Activated B cell treated with CpG ODN at 0.5 μM for 24 hours (primary cell): ENCODE data around the gene SACS. TPM values are rescaled to one million over a fixed set of nuclear protein-coding genes. Genes with fewer than 3 reads are reported as not detected.

ENCODE experiments used
- ATAC-seq: fragments of 200-7000 bp; cut with Tn5 transposase; one replicate; pipeline ENCODE4 v1.10.0; 2021; ENCODE audit warnings: low read depth, mild to moderate bottlenecking, moderate library complexity
- CTCF ChIA-PET: fragments of 350-600 bp; sonication (Branson Sonifier 250); formaldehyde crosslinking; loops from one replicate; lab custom pipeline; 2021; ENCODE audit warnings: antibody characterized with exemption; lab: Charles Lee
- POLR2A ChIA-PET: fragments of 350-600 bp; sonication (Branson Sonifier 250); formaldehyde crosslinking; loops from one replicate; lab custom pipeline; 2021; ENCODE audit warnings: antibody characterized with exemption; lab: Charles Lee
- DNase-seq: peaks from one replicate; pipeline ENCODE4 v3.0.0; 2022
- H3K27ac Mint-ChIP-seq: one replicate; pipeline ENCODE4 v1.8.0; 2020; ENCODE audit warnings: mixed read lengths
- H3K27me3 Mint-ChIP-seq: one replicate; pipeline ENCODE4 v1.8.0; 2021; ENCODE audit warnings: mixed read lengths
- H3K36me3 Mint-ChIP-seq: one replicate; pipeline ENCODE4 v1.8.0; 2021; ENCODE audit warnings: low read depth, mixed read lengths
- H3K4me1 Mint-ChIP-seq: one replicate; pipeline ENCODE4 v1.8.0; 2021; ENCODE audit warnings: mixed read lengths
- H3K4me3 Mint-ChIP-seq: one replicate; pipeline ENCODE4 v1.8.0; 2020; ENCODE audit warnings: mild to moderate bottlenecking, mixed read lengths
- H3K9me3 Mint-ChIP-seq: one replicate; pipeline ENCODE4 v1.8.0; 2020; ENCODE audit warnings: mixed read lengths
- CTCF ChIP-seq: fragments of 200-600 bp; IDR thresholded peaks from one replicate; pipeline ENCODE4 v1.8.0; 2022; ENCODE audit warnings: antibody characterized with exemption, mild to moderate bottlenecking
- intact Hi-C: fragments of 100-400 bp; cut with micrococcal nuclease; formaldehyde crosslinking; loops from one replicate; pipeline ENCODE4 v1.15.1; 2024
- total RNA-seq: library from RNA; stranded (reverse); gene quantifications from 2 replicates; pipeline ENCODE4 v1.2.3, GENCODE V29; 2022

The SACS gene
- total RNA-seq, 1 donor from 2014 or later: 29.3 TPM

- ATAC-seq (no peak), DNase-seq (no peak)
- no peak for TF ChIP-seq CTCF
- Mint-ChIP-seq H3K9me3 (no peaks in the 10 kb centered on the region), H3K27me3 (peaks cover 24% of the 10 kb centered on the region), H3K4me3 (no peak overlapping the region), H3K4me1 (peaks cover 17% of the 10 kb centered on the region), H3K36me3 (no peaks in the 10 kb centered on the region), H3K27ac (no peak overlapping the region)
- intact Hi-C loops: no loop called here
- POLR2A ChIA-PET: no interaction called here
- CTCF ChIA-PET: no interaction called here
These were observed 23.1 kb upstream of the SACS start for GRCh38 chr13:23456437-23457210.

DNA sequence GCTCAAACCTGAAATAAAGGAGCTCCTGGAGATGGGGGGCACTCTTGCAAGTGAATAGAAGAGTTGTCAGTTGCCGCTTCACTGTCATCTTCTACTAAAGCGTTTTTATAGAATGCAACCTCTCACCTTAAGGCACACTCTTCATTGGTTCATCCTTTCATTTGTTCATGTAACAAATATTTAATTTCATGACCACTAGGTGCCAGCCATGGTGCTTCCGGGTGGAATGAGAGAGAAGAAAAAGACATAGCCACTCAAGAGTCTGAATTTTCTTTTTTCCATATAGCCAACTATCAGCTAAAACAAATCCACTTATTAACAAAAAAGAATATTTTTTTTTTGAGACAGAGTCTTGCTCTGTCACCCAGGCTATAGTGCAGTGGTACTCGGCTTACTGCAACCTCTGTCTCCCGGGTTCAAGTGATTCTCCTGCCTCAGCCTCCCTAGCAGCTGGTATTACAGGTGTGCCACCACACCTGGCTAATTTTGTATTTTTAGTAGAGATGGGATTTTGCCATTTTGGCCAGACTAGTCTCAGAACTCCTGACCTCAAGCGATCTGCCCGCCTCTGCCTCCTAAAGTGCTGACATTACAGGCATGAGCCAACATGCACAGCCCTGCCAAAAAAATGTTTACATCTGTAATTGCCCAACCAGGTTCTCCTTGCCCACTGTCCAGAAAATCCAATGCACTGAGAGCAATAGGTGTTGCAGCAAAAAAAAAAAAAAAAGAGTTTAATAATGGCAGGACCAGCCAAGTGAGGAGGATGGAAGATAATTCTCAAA is 22.1 kb upstream of the SACS start:
- H3K27ac Mint-ChIP-seq: no peak overlapping the region
- no peak overlapping the region for H3K4me3 Mint-ChIP-seq
- no peak for TF ChIP-seq CTCF
- peaks cover 13% of the 10 kb centered on the region for H3K4me1 Mint-ChIP-seq
- ChIA-PET POLR2A (no interaction called here), CTCF (no interaction called here)
- no peaks in the 10 kb centered on the region for H3K36me3 Mint-ChIP-seq
- DNase-seq (no peak), ATAC-seq (no peak)
- no peaks in the 10 kb centered on the region for H3K9me3 Mint-ChIP-seq
- intact Hi-C loops: no loop called here
- peaks cover 27% of the 10 kb centered on the region for H3K27me3 Mint-ChIP-seq

GRCh38 chr13:23453132-23453531 is 19.6 kb upstream of the SACS start:
- H3K27me3 Mint-ChIP-seq: peaks cover 24% of the 10 kb centered on the region
- DNase-seq: no peak
- ChIA-PET POLR2A (no interaction called here), CTCF (no interaction called here)
- H3K36me3 Mint-ChIP-seq: no peaks in the 10 kb centered on the region
- TF ChIP-seq CTCF: no peak
- no peaks in the 10 kb centered on the region for H3K4me1 Mint-ChIP-seq
- H3K4me3 Mint-ChIP-seq: no peak overlapping the region
- ATAC-seq: no peak
- H3K9me3 Mint-ChIP-seq: no peaks in the 10 kb centered on the region
- no peak overlapping the region for H3K27ac Mint-ChIP-seq
- intact Hi-C loops: no loop called here

DNA sequence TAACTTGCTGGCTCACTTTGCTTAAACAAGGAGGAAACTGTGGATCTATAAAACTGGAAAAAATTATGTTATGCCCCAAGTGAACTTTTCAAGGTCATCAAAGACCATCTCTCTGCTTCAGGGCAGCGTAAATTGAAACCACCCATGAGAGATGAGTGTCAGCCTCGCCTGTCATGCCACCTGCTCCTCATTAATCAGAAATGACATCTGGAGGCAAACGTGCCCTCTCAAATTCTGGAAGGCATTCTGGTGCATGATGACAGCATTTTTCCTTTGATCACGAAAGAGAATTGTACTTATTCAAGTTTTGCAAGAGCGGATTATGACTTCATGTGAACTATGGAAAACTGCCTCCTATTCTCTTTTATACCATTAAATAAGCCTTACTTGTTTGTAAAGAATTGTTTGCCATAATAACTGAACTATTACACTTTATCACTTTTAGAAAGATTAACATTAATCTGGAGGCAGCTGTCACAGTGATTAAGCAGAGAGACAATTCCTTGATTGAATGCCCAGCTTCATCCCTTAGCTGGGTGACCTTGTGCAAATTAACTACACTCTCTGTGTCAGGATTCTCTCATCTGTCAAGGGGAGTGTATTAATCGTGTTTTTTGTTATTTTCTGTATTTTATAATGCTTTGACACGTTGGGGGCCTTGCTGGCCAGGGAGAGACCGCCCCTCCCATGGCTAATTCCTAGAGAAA is 17.0 kb upstream of the SACS start:
- Mint-ChIP-seq H3K36me3 (no peaks in the 10 kb centered on the region), H3K27ac (no peak overlapping the region), H3K27me3 (peaks cover 18% of the 10 kb centered on the region), H3K9me3 (no peaks in the 10 kb centered on the region), H3K4me1 (no peaks in the 10 kb centered on the region), H3K4me3 (no peak overlapping the region)
- ChIA-PET CTCF (no interaction called here), POLR2A (no interaction called here)
- ATAC-seq (no peak), DNase-seq (no peak)
- TF ChIP-seq CTCF: no peak
- intact Hi-C loops: no loop called here
